Adrenal gland (tissue), 5 donors: ENCODE data around the gene TMEM184A.

ENCODE experiments used
- CTCF ChIP-seq, 6 experiments: fragments of 450-650 bp in 4 of 6; fragments of 200-600 bp in 2 of 6; sonication (generic) in 1 of 6; IDR thresholded peaks; 1 replicate in 5 of 6; 2 replicates in 1 of 6; pipeline versions ENCODE4 v1.5.1 to v1.8.0; 2016 to 2021; ENCODE audit warnings: antibody characterized with exemption in 6 of 6, mild to moderate bottlenecking in 2 of 6, moderate library complexity in 1 of 6
- POLR2A ChIP-seq, 2 donors: fragments of 450-650 bp; IDR thresholded peaks; one replicate each; pipeline ENCODE4 v1.6.1; 2017; ENCODE audit warnings: antibody characterized with exemption in 2 of 2, mild to moderate bottlenecking in 2 of 2, moderate library complexity in 1 of 2
- donor health status: DM: no; HTN: no; CAD: no.

- TF ChIP-seq CTCF (IDR thresholded peaks at IDR 0.05): no peak
- no peak for TF ChIP-seq POLR2A (IDR thresholded peaks at IDR 0.05)
Observed at GRCh38 chr7:1531979-1532455, 24.0 kb downstream of the TMEM184A start.
